HEK293 (cell line): ENCODE measurements around the gene ZNF718.

Source experiments
- CTCF ChIA-PET: fragments of 350-600 bp; formaldehyde crosslinking; extraction: SDS; loops from one replicate; lab custom pipeline; 2021; ENCODE audit warnings: antibody characterized with exemption; lab: Yijun Ruan, JAX
- POLR2A ChIA-PET: fragments of 300-600 bp; formaldehyde crosslinking; extraction: SDS; loops from one replicate; lab custom pipeline; 2020; ENCODE audit warnings: antibody characterized with exemption, inconsistent platforms; lab: Yijun Ruan, JAX
- H3K27ac ChIP-seq: fragments of 200-500 bp; sonication (Bioruptor generic); 2 replicates; pipeline ENCODE4 v1.5.1; 2014; ENCODE audit warnings: low read depth, low read length, control low read depth, inconsistent platforms; ENCODE audit errors: extremely low read depth
- H3K36me3 ChIP-seq, 2 experiments: fragments of 200-500 bp in 1 of 2; sonication (Bioruptor generic) in 1 of 2; 1 replicate in 1 of 2; 2 replicates in 1 of 2; pipeline ENCODE4 v1.5.1; 2014 to 2017; ENCODE audit warnings: inconsistent platforms in 2 of 2, low read length in 2 of 2; ENCODE audit not compliant: control insufficient read depth in 2 of 2, insufficient read depth in 1 of 2
- H3K4me1 ChIP-seq: fragments of 200-500 bp; sonication (Bioruptor generic); 2 replicates; pipeline ENCODE4 v1.5.1; 2014; ENCODE audit warnings: mild to moderate bottlenecking, low read length, inconsistent platforms; ENCODE audit not compliant: control insufficient read depth, insufficient read depth
- H3K4me3 ChIP-seq: 2 replicates; pipeline ENCODE4 v1.5.1; 2011; ENCODE audit warnings: low read depth, mild to moderate bottlenecking, control low read depth, low read length, moderate library complexity
- H3K9me3 ChIP-seq: fragments of 200-500 bp; sonication (Bioruptor generic); 2 replicates; pipeline ENCODE4 v1.5.1; 2014; ENCODE audit warnings: low read depth, low read length, inconsistent platforms; ENCODE audit not compliant: control insufficient read depth, insufficient read depth
- AEBP2 ChIP-seq: fragments of 450-650 bp; formaldehyde crosslinking; IDR thresholded peaks from 2 replicates; pipeline ENCODE4 v1.5.1; 2016; ENCODE audit warnings: missing biosample characterization, missing genetic modification characterization, borderline replicate concordance
- BCL11A ChIP-seq: fragments of 450-650 bp; formaldehyde crosslinking; IDR thresholded peaks from 2 replicates; pipeline ENCODE4 v1.5.1; 2016; ENCODE audit warnings: low read depth, missing biosample characterization, missing genetic modification characterization
- KLF8 ChIP-seq: fragments of 450-650 bp; formaldehyde crosslinking; IDR thresholded peaks from 2 replicates; pipeline ENCODE4 v1.5.1; 2016; ENCODE audit warnings: missing biosample characterization, missing genetic modification characterization
- SCRT1 ChIP-seq: fragments of 450-650 bp; formaldehyde crosslinking; IDR thresholded peaks from 2 replicates; pipeline ENCODE4 v1.5.1; 2016; ENCODE audit warnings: missing biosample characterization, missing genetic modification characterization, borderline replicate concordance
- SETDB1 ChIP-seq: IDR thresholded peaks from one replicate; pipeline ENCODE4 v1.6.1; 2017; ENCODE audit warnings: mild to moderate bottlenecking, low read length, moderate library complexity, mixed read lengths; ENCODE audit not compliant: insufficient read length
- TRIM28 ChIP-seq: IDR thresholded peaks from 2 replicates; pipeline ENCODE4 v1.6.1; 2011; ENCODE audit warnings: low read length, control low read depth, borderline replicate concordance
- ZBTB20 ChIP-seq: fragments of 450-650 bp; formaldehyde crosslinking; IDR thresholded peaks from 2 replicates; pipeline ENCODE4 v1.5.1; 2016; ENCODE audit warnings: missing biosample characterization, missing genetic modification characterization
- ZBTB44 ChIP-seq: fragments of 450-650 bp; IDR thresholded peaks from 2 replicates; pipeline ENCODE4 v1.5.1; 2018; ENCODE audit warnings: missing biosample characterization, mild to moderate bottlenecking, missing genetic modification characterization
- ZBTB48 ChIP-seq: fragments of 450-650 bp; formaldehyde crosslinking; IDR thresholded peaks from 2 replicates; pipeline ENCODE4 v1.5.1; 2016; ENCODE audit warnings: missing biosample characterization, missing genetic modification characterization
- ZNF140 ChIP-seq: fragments of 450-650 bp; formaldehyde crosslinking; IDR thresholded peaks from 2 replicates; pipeline ENCODE4 v1.5.1; 2016; ENCODE audit warnings: missing biosample characterization, missing genetic modification characterization
- ZNF175 ChIP-seq: fragments of 450-650 bp; formaldehyde crosslinking; IDR thresholded peaks from 2 replicates; pipeline ENCODE4 v1.5.1; 2016; ENCODE audit warnings: missing biosample characterization, missing genetic modification characterization
- ZNF24 ChIP-seq: fragments of 450-650 bp; formaldehyde crosslinking; IDR thresholded peaks from 2 replicates; pipeline ENCODE4 v1.5.1; 2016; ENCODE audit warnings: missing biosample characterization, missing genetic modification characterization
- ZNF280D ChIP-seq: fragments of 450-650 bp; formaldehyde crosslinking; IDR thresholded peaks from 2 replicates; pipeline ENCODE4 v1.5.1; 2016; ENCODE audit warnings: missing biosample characterization, missing genetic modification characterization
- ZNF302 ChIP-seq: fragments of 450-650 bp; formaldehyde crosslinking; IDR thresholded peaks from 2 replicates; pipeline ENCODE4 v1.5.1; 2016; ENCODE audit warnings: missing biosample characterization, missing genetic modification characterization, low read depth
- ZNF341 ChIP-seq: fragments of 450-650 bp; formaldehyde crosslinking; IDR thresholded peaks from 2 replicates; pipeline ENCODE4; 2016; ENCODE audit warnings: low read depth, missing biosample characterization, missing genetic modification characterization
- ZNF529 ChIP-seq: fragments of 450-650 bp; formaldehyde crosslinking; IDR thresholded peaks from 2 replicates; pipeline ENCODE4 v1.5.1; 2017; ENCODE audit warnings: missing genetic modification characterization, missing biosample characterization; ENCODE audit not compliant: insufficient replicate concordance
- ZNF571 ChIP-seq: fragments of 450-650 bp; formaldehyde crosslinking; IDR thresholded peaks from 2 replicates; pipeline ENCODE4 v1.5.0; 2017; ENCODE audit warnings: missing biosample characterization, missing genetic modification characterization
- ZNF677 ChIP-seq: fragments of 450-650 bp; IDR thresholded peaks from 2 replicates; pipeline ENCODE4 v1.5.0; 2018; ENCODE audit warnings: missing biosample characterization, mild to moderate bottlenecking, missing genetic modification characterization, moderate library complexity
- ZNF776 ChIP-seq: fragments of 450-650 bp; formaldehyde crosslinking; IDR thresholded peaks from 2 replicates; pipeline ENCODE4 v1.5.0; 2017; ENCODE audit warnings: missing biosample characterization, missing genetic modification characterization, borderline replicate concordance

The ZNF718 gene

GRCh38 chr4:98386-98785, 25.9 kb upstream of the ZNF718 start (continued):
- TF ChIP-seq ZNF24 (tag by site-specific recombination) (no peak), ZNF529 (tag by site-specific recombination) (no peak)

- ChIA-PET CTCF (no interaction called here), POLR2A (no interaction called here)
- TF ChIP-seq ZNF140 (tag by site-specific recombination), result peak; percentile 4; the same call in 1 of the 2 replicates
- no peak for TF ChIP-seq ZNF341 (tag by site-specific recombination)
- TF ChIP-seq TRIM28, result peak; percentile 88; the same call in 1 of the 2 replicates
- TF ChIP-seq SETDB1, result peak; percentile 60
- TF ChIP-seq ZNF280D (tag by site-specific recombination), result peak; percentile 84
- no peak for TF ChIP-seq ZBTB48
- no peaks in the 10 kb centered on the region for H3K36me3 ChIP-seq
- H3K4me3 ChIP-seq, result no peak overlapping the region
- H3K4me1 ChIP-seq, result no peaks in the 10 kb centered on the region
- no peaks in the 10 kb centered on the region for H3K9me3 ChIP-seq
- H3K27ac ChIP-seq, result no peak overlapping the region
These were observed 24.4 kb upstream of the ZNF718 start for GRCh38 chr4:99863-100262.

GRCh38 chr4:107083-107443, 17.2 kb upstream of the ZNF718 start:
- CTCF ChIA-PET, result no interaction called here
- POLR2A ChIA-PET, result no interaction called here
- H3K4me3 ChIP-seq, result no peak overlapping the region
- H3K36me3 ChIP-seq, result no peaks in the 10 kb centered on the region
- no peak for TF ChIP-seq ZNF677 (tag by site-specific recombination)
- TF ChIP-seq SCRT1, result no peak
- no peak for TF ChIP-seq KLF8 (tag by site-specific recombination)
- TF ChIP-seq ZNF175, result no peak
- TF ChIP-seq ZBTB44 (tag by site-specific recombination), result no peak
- no peak for TF ChIP-seq ZNF571 (tag by site-specific recombination)
- no peak for TF ChIP-seq BCL11A (tag by site-specific recombination)
- no peak for TF ChIP-seq AEBP2 (tag by site-specific recombination)
- TF ChIP-seq ZNF776 (tag by site-specific recombination), result no peak
- no peak for TF ChIP-seq ZNF302 (tag by site-specific recombination)
- no peak for TF ChIP-seq ZBTB20 (tag by site-specific recombination)
- no peaks in the 10 kb centered on the region for H3K9me3 ChIP-seq
- no peak overlapping the region for H3K27ac ChIP-seq
- H3K4me1 ChIP-seq, result no peaks in the 10 kb centered on the region
